K562 (cell line): ENCODE results near the gene CBY2. TPM values are rescaled to one million over a fixed set of nuclear protein-coding genes. Genes with fewer than 3 reads are reported as not detected.

Experiments
- ATAC-seq: fragments of 200-7000 bp; cut with Tn5 transposase; 3 replicates; pipeline ENCODE4 v1.9.1; 2020; ENCODE audit warnings: moderate library complexity
- BruUV-seq: library from RNA; stranded (reverse); fragments of 400-500 nt; replicated peaks from 2 replicates; lab custom pipeline; 2021; lab: Mats Ljungman, UMichigan
- CTCF ChIA-PET: fragments of 300-600 bp; formaldehyde crosslinking; extraction: SDS; loops from one replicate; lab custom pipeline; 2021; ENCODE audit warnings: low intra/inter-chr PET ratio; lab: Yijun Ruan, JAX
- POLR2A ChIA-PET: fragments of 300-600, 350-650 bp; sonication (Branson Sonifier 250); formaldehyde crosslinking; extraction: SDS; loops from one replicate; lab custom pipeline; 2021; ENCODE audit warnings: antibody characterized with exemption, inconsistent platforms; lab: Yijun Ruan, JAX
- DNase-seq, 4 experiments: peaks; one replicate each; pipeline versions ENCODE4 v3.0.0 to v3.0.0-alpha.2; 2011 to 2018; ENCODE audit warnings: low spot score in 3 of 4, mixed read lengths in 3 of 4; ENCODE audit errors: extremely low read depth in 1 of 4
- FAIRE-seq: peaks from 2 replicates; lab custom pipeline; 2011; peaks lifted over from hg19 to GRCh38; lab: Jason Lieb, UNC
- H2AFZ ChIP-seq: 2 replicates; pipeline ENCODE4 v1.6.0; 2011; ENCODE audit warnings: low read depth, low read length, control low read depth, inconsistent platforms
- H3K27ac ChIP-seq: fragments of 200-600 bp; 3 replicates; pipeline ENCODE4 v1.8.0; 2011; ENCODE audit warnings: low read depth, mild to moderate bottlenecking, control low read depth, inconsistent platforms, low read length, moderate library complexity, mixed read lengths; ENCODE audit errors: extremely low read depth
- H3K27me3 ChIP-seq, 2 experiments: fragments of 300-600 bp in 1 of 2; 2 replicates in 1 of 2; 3 replicates in 1 of 2; pipeline versions ENCODE4 v1.6.0 to v1.8.0; 2011; ENCODE audit warnings: inconsistent platforms in 2 of 2, low read length in 2 of 2, mild to moderate bottlenecking in 1 of 2, mixed read lengths in 1 of 2, moderate library complexity in 1 of 2; ENCODE audit not compliant: control insufficient read depth in 2 of 2, insufficient read depth in 2 of 2
- H3K36me3 ChIP-seq: fragments of 300-600 bp; 3 replicates; pipeline ENCODE4 v1.8.0; 2011; ENCODE audit warnings: mild to moderate bottlenecking, low read length, inconsistent platforms; ENCODE audit not compliant: control insufficient read depth, insufficient read depth
- H3K4me1 ChIP-seq, 2 experiments: fragments of 200-600 bp in 1 of 2; replicated peaks in 1 of 2; 2 replicates in 1 of 2; 3 replicates in 1 of 2; pipeline versions ENCODE4 v1.5.1 to v1.8.0; 2011; ENCODE audit warnings: inconsistent platforms in 2 of 2, low read length in 2 of 2, mild to moderate bottlenecking in 1 of 2, mixed read lengths in 1 of 2, moderate library complexity in 1 of 2; ENCODE audit not compliant: control insufficient read depth in 2 of 2, insufficient read depth in 2 of 2
- H3K4me2 ChIP-seq: 2 replicates; pipeline ENCODE4 v1.6.1; 2011; ENCODE audit warnings: low read length, control low read depth, inconsistent platforms, mixed read lengths; ENCODE audit not compliant: insufficient read depth
- H3K4me3 ChIP-seq: fragments of 200-600 bp; sonication (generic), shearing (Covaris generic); 2 replicates; pipeline ENCODE4 v1.5.1; 2016; ENCODE audit warnings: control low read depth, inconsistent platforms
- H3K79me2 ChIP-seq: fragments of 200-600 bp; 3 replicates; pipeline ENCODE4 v1.8.0; 2011; ENCODE audit warnings: low read length, inconsistent platforms; ENCODE audit not compliant: control insufficient read depth, insufficient read depth
- H3K9ac ChIP-seq, 2 experiments: 2 replicates each; pipeline versions ENCODE4 v1.6.0 to v1.6.1; 2011; ENCODE audit warnings: low read depth in 2 of 2, low read length in 2 of 2, control low read depth in 1 of 2, inconsistent platforms in 1 of 2, mild to moderate bottlenecking in 1 of 2, mixed read lengths in 1 of 2; ENCODE audit not compliant: insufficient read depth in 1 of 2
- H3K9me1 ChIP-seq: one replicate; pipeline ENCODE4 v1.6.0; 2011; ENCODE audit warnings: inconsistent platforms, mild to moderate bottlenecking, low read length, moderate library complexity; ENCODE audit not compliant: control insufficient read depth, insufficient read depth
- H3K9me3 ChIP-seq: replicated peaks from 2 replicates; pipeline ENCODE4 v1.5.1; 2011; ENCODE audit warnings: low read depth, low read length, inconsistent platforms; ENCODE audit not compliant: control insufficient read depth, insufficient read depth
- H4K20me1 ChIP-seq: replicated peaks from 2 replicates; pipeline ENCODE4 v1.6.1; 2011; ENCODE audit warnings: low read length, inconsistent platforms, mixed read lengths; ENCODE audit not compliant: control insufficient read depth, insufficient read depth
- CTCF ChIP-seq, 3 experiments: IDR thresholded peaks in 2 of 3; conservative IDR thresholded peaks in 1 of 3; 2 replicates each; pipeline ENCODE4 v1.5.1; 2011 to 2012; ENCODE audit warnings: low read length in 3 of 3, mild to moderate bottlenecking in 3 of 3, control low read depth in 2 of 3, improper control_type of control experiment in 1 of 3, inconsistent platforms in 1 of 3, low read depth in 1 of 3, mixed read lengths in 1 of 3, moderate library complexity in 1 of 3; ENCODE audit not compliant: insufficient read depth in 2 of 3
- KLF16 ChIP-seq: IDR thresholded peaks from 2 replicates; pipeline ENCODE4 v1.6.1; 2016; ENCODE audit warnings: antibody characterized with exemption
- MECOM ChIP-seq: fragments of 250-450 bp; sonication (Bioruptor Pico); IDR thresholded peaks from 2 replicates; pipeline ENCODE4 v1.8.0; 2022; ENCODE audit warnings: inconsistent platforms
- REST ChIP-seq, 2 experiments: fragments of 450-650 bp; formaldehyde crosslinking in 1 of 2; IDR thresholded peaks; 2 replicates each; pipeline versions ENCODE4 v1.4.0 to v1.6.1; 2014 to 2020; ENCODE audit warnings: mild to moderate bottlenecking in 2 of 2, borderline replicate concordance in 1 of 2, low read depth in 1 of 2
- SMAD4 ChIP-seq: fragments of 250-450 bp; sonication (Bioruptor Pico); conservative IDR thresholded peaks from 2 replicates; pipeline ENCODE4 v1.8.0; 2021; ENCODE audit warnings: inconsistent platforms, mild to moderate bottlenecking, moderate library complexity
- YY1 ChIP-seq, 3 experiments: IDR thresholded peaks; 2 replicates each; pipeline ENCODE4 v1.6.1; 2011; ENCODE audit warnings: low read length in 2 of 3, mild to moderate bottlenecking in 2 of 3, moderate library complexity in 2 of 3, borderline replicate concordance in 1 of 3, control low read depth in 1 of 3, low read depth in 1 of 3; ENCODE audit not compliant: insufficient read depth in 3 of 3, insufficient replicate concordance in 2 of 3, control insufficient read depth in 1 of 3, insufficient read length in 1 of 3; ENCODE audit errors: extremely low read depth in 1 of 3
- ZNF212 ChIP-seq: fragments of 450-650 bp; formaldehyde crosslinking; IDR thresholded peaks from 2 replicates; pipeline ENCODE4 v1.4.0; 2020; ENCODE audit warnings: mild to moderate bottlenecking
- ZNF780A ChIP-seq: fragments of 250-450 bp; sonication (Bioruptor Pico); IDR thresholded peaks from 2 replicates; pipeline ENCODE4 v1.5.0; 2021; ENCODE audit warnings: mild to moderate bottlenecking
- WGBS: fragments of 100-300 bp; shearing (Covaris generic); methylation state at CpG from one replicate; pipeline ENCODE4 v1.1.6; 2016; ENCODE audit warnings: low coverage, mixed read lengths; ENCODE audit not compliant: insufficient coverage; ENCODE audit errors: missing lambda C conversion rate; 5-methylcytosine and 5-hydroxymethylcytosine counted together
- in situ Hi-C: fragments of 300-500 bp; cut with MboI; formaldehyde crosslinking; loops from 4 replicates; pipeline ENCODE4 v1.15.0; 2018; ENCODE audit warnings: inconsistent platforms, mixed read lengths
- intact Hi-C: fragments of 100-400 bp; cut with micrococcal nuclease; formaldehyde crosslinking; loops from 2 replicates; pipeline ENCODE4 v1.14.2; 2022
- polyA plus RNA-seq, 8 experiments: library from polyadenylated mRNA; depleted of rRNA in 4 of 8; stranded (reverse) in 5 of 8; unstranded in 3 of 8; fragments of >200 nt; fragmentation: Nextera tagmentation in 2 of 8; fragmentation: Illumina TruSeq in 1 of 8; extraction: Ambion mirVana in 2 of 8; extraction: Trizol in 1 of 8; gene quantifications; 2 replicates each; pipeline versions ENCODE4 v1.2.1 to v1.2.3, GENCODE V29; 2011 to 2014; ENCODE audit warnings: inconsistent platforms in 1 of 8, missing spikeins in 1 of 8
- total RNA-seq, 7 experiments: library from RNA; depleted of rRNA in 6 of 7; stranded (reverse); fragments of >200 nt in 6 of 7; fragmentation: Illumina TruSeq in 2 of 7; extraction: Trizol in 2 of 7; gene quantifications; 2 replicates each; pipeline versions ENCODE4 v1.2.1 to v1.2.3, GENCODE V29; 2011 to 2021; ENCODE audit warnings: low replicate concordance in 1 of 7

The CBY2 gene
- total and polyA plus RNA-seq, 9 of the 15 experiments (the other 6 are each of a cell fraction or from before 2014, with no cell fraction given), result 0.09 TPM; not detected in 8

- ATAC-seq (peak; percentile 77), DNase-seq (peak in 3 of 4 experiments; percentile 9 to 13 (median 12)), FAIRE-seq (no peak)
- Histone ChIP-seq H3K27me3 (peaks cover 0 to 6% of the 10 kb centered on the region in 2 experiments; a peak in 1 of 5 replicates), H2AFZ (no peak overlapping the region), H3K9ac (no peak overlapping the region), H3K4me1 (no peaks in the 10 kb centered on the region), H3K36me3 (no peaks in the 10 kb centered on the region), H4K20me1 (no peaks in the 10 kb centered on the region), H3K79me2 (no peaks in the 10 kb centered on the region), H3K9me1 (no peaks in the 10 kb centered on the region), H3K27ac (no peak overlapping the region), H3K4me3 (no peak overlapping the region), H3K9me3 (no peaks in the 10 kb centered on the region), H3K4me2 (no peak overlapping the region)
- intact Hi-C loops (no loop called here), in situ Hi-C loops (loop anchor here (25.0 kb wide), 1 partner anchor 339 kb away; no protein-coding TSS in a partner anchor)
- WGBS, result 3% methylated on average over 4 of the region's 4 CpGs
- POLR2A ChIA-PET, result interaction anchor here (0.5 to 0.6 kb wide), 2 partner anchors 73 to 182 kb away, joined by 3 to 4 read pairs; no protein-coding TSS in a partner anchor
- no TSS peak for BruUV-seq
- TF ChIP-seq CTCF (IDR thresholded peaks at IDR 0.05 in 2 of 3, conservative IDR thresholded peaks at IDR 0.05 in 1 of 3; ENCODE audit: insufficient read depth in 2 of 3, low read depth in 1 of 3, low read length in 3 of 3) (0 out of 6 replicates have a peak, but pooled peaks have one; percentile 11 to 23 (median 17)), MECOM (CRISPR knock-in tag) (no peak), YY1 (IDR thresholded peaks at IDR 0.05; ENCODE audit: borderline replicate concordance in 1 of 3, control insufficient read depth in 1 of 3, extremely low read depth in 1 of 3, insufficient read depth in 3 of 3, insufficient read length in 1 of 3, insufficient replicate concordance in 2 of 3, low read depth in 1 of 3, low read length in 2 of 3) (peak in 1 of 3 experiments; percentile 57), ZNF212 (CRISPR knock-in tag) (no peak), KLF16 (peak; percentile 66; the same call in 1 of the 2 replicates), REST (IDR thresholded peaks at IDR 0.05; ENCODE audit: borderline replicate concordance) (peak; percentile 84), REST (CRISPR knock-in tag; IDR thresholded peaks at IDR 0.05; ENCODE audit: low read depth) (no peak), ZNF780A (no peak), SMAD4 (no peak)
- CTCF ChIA-PET, result no interaction called here
Measured at GRCh38 chr13:45700971-45701900, 884 bp upstream of the CBY2 start.
